Lower leg skin (tissue), 3 donors: ENCODE data around the gene NLRP1.

Experiments used
- CTCF ChIP-seq, 3 donors: fragments of 450-650 bp; IDR thresholded peaks; one replicate each; pipeline ENCODE4 v1.5.1; 2016; ENCODE audit warnings: antibody characterized with exemption in 3 of 3, mild to moderate bottlenecking in 3 of 3, moderate library complexity in 2 of 3
- POLR2A ChIP-seq, 2 donors: fragments of 450-650 bp; IDR thresholded peaks; one replicate each; pipeline ENCODE4 v1.6.1; 2016 to 2017; ENCODE audit warnings: antibody characterized with exemption in 2 of 2, mild to moderate bottlenecking in 1 of 2, moderate library complexity in 1 of 2

DNA sequence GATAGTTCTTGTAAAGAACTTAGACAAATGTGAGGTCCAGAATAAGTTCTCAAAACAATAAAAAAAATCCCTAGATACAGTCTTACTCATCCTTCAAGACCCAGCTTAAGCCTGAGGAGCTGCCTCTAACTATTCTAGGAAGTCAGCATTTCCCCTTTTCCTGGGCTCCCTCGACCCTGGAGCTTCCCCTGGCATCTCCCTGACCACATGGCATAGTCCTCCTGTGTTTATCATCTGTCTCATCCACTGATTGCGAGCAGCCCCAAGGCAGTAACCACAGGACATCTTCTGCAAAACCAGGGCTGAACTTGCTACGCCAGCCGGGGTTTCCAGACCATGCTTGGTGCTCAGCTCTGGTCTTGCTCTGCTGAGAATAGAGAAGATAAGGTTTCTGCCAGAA, 36.7 kb upstream of the NLRP1 start:
- TF ChIP-seq CTCF (IDR thresholded peaks at IDR 0.05) (no peak), POLR2A (IDR thresholded peaks at IDR 0.05) (no peak)
